Stimulated activated CD8-positive, alpha-beta memory T cell treated with anti-CD3 and anti-CD28 coated beads, Interleukin-15, amount 100 ng/mL, for 48 hours (primary cell): ENCODE measurements around the gene CXCL16.

ENCODE experiments used
- DNase-seq, 2 donors: peaks; one replicate each; pipeline ENCODE4 v3.0.0-alpha.2; 2020; ENCODE audit warnings: low read depth in 2 of 2

Gene CXCL16

DNA sequence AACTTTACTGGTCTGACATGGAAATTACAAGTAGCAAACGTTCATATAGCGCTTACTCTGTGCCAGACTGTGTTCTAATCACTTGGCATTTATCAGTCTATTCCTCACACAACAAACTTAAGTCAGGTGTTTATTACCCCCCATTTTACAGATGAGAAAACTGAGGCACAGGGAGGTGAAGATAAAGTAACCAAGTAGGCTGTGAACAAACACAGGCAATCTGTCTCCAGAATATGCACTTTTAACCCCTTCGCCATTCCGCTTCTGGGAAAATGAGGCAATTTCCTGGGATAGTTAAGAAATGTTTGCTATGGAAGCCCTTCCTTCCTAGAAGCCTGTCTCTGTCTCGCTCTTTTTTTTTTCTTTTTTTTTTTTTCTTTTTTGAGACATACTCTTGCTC is 12.2 kb upstream of the CXCL16 start:
- DNase-seq = no peak

DNA sequence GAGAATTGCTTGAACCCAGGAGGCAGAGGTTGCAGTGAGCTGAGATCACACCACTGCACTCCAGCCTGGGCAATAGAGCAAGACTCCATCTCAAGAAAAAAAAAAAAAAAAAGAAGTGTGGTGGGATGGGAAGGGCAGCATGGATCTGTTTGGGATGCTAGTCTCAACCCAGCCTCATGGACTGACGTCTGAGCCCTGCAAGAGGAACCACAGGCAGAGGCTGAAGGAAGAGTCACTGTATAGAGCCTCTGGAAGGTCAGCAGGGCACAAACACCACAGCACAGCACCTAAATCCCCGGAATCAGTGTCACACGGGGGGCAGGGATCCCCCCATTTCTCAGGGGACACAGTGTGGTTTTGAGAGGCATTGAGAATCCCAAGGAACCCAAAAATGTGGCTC is 10.9 kb upstream of the CXCL16 start:
- DNase-seq = no peak

DNA sequence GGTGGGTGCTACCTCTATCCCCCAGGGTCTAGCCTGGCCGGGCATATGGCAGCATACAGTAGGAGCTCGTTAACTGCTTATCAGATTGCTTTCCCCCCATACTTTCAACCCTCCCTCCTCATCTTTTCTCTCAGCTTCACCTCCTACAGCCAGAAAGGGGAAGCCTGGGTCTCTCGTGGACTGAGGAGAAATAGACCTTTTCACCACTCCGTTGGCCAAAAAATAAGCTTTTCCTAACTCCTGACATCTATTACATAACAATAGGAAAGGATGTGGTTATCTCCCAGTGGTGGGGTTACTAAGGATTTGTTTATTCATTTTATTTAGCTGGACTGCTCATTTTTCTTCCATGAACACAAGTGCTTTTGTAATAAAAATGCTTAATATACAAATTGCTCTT is 9.0 kb upstream of the CXCL16 start:
- DNase-seq = no peak

DNA sequence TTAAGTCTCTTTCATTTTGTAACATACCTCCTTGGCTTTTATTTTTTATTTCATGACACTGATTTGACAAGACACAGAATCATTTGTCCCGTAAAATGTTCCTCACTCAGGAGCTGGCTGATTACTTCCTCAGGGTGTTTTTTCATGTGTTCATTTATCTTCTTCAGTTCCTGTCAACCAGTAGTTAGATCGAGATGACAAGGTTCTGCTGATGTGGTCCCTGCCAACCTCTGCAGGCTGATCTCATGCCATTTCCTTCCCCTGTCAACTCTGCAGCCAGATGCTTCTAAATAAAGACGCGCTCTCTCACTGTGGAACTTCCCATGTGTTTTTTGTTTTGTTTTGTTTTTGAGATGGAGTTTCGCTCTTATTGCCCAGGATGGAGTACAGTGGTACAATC is 8.1 kb upstream of the CXCL16 start:
- DNase-seq = no peak

DNA sequence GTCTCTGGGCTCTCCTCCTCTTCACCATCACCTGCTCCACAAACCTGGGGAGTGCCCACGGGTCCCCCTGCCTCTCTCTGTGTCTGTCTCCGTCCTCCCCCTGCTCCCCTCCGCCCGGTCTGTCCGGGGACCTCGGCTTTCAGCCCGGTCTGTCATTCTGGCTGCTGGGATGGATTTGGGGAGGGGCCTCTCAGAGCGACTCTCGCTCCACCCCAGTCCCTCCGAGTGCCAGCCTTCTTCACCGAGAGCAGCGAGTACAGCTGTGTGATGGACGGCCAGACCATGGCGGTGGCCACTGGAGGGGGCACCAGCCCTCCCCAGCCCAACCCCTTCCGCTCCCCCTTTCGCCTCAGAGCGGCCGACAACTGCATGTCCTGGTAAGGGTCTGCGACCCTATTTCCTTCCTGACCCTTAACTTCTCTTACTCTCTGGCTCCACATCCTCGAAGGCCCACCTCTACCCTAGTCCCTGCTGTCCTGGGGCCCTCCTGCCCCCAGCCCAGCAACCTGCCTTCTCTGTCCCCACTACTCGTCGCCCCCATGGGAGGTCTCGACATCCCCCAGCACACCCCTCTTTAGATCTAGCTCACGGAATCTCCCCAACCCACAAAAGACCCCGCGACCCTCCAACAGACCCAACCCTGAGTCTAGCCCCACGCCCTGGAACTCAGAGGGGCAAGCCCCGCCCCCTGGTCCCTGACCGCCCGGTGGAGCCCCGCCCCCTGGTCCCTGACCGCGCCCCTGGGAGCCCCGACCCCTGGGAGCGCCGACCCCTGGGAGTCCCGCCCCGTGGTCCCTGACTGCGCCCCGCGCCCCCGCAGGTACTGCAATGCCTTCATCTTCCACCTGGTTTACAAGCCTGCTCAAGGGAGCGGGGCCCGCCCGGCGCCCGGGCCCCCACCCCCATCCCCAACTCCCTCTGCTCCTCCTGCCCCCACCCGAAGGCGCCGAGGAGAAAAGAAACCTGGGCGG is 5.6 kb upstream of the CXCL16 start:
- DNase-seq = no peak

DNA sequence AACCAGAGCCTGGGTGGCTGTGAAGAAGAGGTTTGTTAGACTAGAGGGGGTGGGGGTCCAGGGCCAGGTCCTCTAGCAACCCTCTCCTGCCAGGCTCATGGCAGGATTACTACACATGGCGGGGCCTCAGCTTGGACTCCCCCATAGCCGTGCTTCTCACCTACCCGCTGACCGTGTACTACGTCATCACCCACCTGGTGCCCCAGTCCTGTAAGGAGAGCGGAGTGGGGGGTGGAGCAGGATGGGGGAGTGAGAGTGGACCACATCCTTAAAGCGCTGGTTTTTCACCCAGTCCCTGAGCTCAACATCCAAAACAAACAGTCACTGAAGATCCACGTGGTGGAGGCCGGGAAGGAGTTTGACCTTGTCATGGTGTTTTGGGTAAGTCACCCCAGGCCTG is 4.2 kb upstream of the CXCL16 start:
- no peak for DNase-seq

DNA sequence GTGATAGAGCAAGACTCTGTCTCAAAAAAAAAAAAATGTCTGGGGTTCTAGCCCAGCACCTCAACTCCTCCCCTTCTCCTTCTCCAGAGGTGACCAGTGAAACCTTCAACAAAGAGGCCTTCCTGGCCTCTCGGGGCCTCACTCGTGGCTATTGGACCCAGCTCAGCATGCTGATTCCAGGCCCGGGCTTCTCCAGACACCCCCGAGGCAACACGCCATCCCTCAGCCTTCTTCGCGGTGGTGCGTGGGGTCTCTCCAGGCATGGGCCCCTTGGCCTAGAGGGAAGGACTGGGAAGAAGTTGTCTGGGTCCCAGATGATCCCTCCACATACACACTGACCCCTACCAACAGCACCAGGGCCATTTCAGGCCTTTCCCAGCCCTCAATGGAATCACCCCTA is 3.5 kb upstream of the CXCL16 start:
- no peak for DNase-seq

DNA sequence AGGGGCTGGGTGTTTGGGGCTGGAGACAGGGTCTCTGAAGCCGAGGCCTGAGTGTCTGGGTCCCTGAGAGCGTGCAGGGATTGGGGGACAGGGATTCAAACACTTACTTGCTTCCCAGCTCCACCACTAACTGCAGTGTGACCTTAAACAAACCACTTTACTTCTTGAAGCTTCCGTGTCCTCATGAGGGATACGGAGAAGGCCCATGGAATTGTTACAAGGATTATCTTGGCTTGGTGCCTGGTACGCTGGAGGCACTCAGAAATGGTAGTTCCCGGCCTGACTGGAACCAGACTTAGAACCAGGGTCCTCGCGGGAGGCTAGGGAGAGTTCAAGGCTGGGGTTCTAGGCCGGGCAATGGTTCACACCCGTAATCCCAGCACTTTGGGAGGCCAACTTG is 2.9 kb upstream of the CXCL16 start:
- DNase-seq = no peak

DNA sequence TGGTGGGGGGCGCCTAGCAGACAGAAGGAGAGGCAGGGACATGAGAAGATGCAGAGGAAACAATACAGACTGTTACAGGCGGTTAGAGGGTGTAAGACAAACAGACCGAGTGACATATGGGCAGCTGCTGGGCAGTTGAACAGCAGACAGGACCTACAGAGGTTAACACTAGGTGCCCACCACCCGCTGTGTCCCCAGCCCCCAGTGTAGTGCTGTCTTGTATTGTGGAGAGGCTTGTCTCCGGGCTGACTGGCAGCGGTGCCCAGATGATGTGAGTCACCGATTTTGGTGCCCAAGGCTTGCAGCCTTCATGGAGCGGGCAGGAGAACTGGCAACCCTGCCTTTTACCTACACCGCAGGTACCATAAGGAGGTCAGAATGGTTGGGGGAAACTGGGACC is 2.4 kb upstream of the CXCL16 start:
- DNase-seq = no peak

DNA sequence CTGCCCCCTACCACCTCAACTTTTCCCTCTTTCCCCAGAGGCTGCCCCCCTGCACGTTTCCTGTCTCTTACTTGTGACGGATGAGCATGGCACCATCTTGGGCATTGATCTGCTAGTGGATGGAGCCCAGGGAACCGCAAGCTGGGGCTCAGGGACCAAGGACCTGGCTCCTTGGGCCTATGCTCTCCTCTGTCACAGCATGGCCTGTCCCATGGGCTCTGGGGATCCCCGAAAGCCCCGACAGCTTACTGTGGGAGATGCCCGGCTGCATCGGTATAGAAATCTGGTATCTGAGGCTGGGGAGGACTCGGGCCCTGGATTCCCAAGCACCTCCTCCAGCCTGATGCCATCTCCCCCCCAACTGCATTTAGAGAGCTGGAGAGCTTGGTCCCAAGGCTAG is 1.8 kb upstream of the CXCL16 start:
- DNase-seq = no peak

DNA sequence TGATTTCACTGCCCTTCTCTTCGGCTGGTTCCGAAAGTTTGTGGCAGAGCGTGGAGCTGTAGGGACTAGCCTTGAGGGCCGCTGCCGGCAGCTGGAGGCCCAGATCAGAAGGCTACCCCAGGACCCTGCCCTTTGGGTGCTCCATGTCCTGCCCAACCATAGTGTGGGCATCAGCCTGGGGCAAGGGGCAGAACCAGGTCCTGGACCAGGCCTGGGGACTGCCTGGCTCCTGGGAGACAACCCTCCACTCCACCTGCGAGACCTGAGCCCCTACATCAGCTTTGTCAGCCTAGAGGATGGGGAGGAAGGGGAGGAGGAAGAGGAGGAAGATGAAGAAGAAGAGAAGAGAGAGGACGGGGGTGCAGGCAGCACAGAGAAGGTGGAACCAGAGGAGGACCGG is 856 bp upstream of the CXCL16 start:
- DNase-seq = no peak

DNA sequence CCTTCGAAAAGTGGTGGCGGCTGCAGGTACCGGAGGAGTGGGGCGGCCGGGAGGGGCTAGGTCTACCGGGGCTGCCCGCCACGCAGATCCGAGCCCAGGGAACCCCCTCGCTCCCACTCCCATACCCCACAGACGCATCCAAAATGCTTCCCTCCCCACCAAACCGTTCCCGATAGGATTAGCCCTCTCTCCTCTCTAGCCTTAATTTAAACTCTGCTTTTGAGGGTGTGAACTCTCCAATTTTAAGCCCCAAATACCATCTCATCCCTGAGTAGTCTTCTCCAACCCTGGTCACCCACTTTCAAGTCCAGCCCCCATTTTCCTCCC is 260 bp upstream of the CXCL16 start:
- DNase-seq = no peak

DNA sequence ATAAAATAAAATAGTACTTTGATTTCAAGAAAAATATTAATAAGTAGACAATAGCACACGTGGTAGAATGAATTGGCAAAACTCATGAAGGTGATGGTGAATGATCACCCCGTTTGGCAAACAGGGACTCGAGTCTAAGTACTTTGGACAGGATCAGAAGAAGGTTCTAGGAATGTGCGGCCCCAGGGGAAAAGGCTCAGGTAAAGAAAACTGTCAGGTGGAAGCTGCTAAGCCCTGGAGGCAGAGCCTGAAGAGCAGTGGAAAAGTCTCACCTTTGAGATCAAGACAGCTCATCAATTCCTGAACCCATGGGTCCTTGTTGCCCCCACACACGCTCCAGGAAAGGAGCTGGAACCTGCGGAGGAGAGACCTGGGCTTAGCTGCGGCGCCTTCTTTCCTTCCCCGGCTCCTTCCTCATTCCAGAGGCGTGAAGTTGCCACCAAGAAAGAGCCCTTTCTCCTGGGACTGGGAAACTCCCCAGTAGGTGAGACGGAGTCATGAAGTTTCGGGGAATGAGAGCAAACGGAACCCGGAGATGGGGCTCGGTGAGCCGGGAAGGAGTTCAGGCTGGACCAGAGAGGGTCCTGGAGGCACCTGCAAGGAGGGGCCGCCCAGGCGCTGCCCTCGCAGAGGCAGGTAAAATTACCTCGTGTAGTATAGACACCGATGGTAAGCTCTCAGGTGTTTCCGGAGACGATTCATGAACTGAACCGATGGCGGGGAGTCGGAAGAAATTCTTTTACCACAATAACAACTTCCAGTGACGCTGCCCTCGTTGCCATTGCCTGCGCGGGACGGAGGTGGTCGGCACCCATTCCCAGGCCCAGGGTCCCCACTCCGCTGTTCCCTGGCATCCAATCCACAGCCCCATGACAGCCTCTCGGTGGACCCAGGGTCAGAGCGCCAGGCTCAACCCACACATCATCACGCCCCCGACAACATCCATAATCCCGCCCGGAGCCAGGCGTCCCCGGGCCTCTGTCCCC is 1.3 kb downstream of the CXCL16 start:
- no peak for DNase-seq

DNA sequence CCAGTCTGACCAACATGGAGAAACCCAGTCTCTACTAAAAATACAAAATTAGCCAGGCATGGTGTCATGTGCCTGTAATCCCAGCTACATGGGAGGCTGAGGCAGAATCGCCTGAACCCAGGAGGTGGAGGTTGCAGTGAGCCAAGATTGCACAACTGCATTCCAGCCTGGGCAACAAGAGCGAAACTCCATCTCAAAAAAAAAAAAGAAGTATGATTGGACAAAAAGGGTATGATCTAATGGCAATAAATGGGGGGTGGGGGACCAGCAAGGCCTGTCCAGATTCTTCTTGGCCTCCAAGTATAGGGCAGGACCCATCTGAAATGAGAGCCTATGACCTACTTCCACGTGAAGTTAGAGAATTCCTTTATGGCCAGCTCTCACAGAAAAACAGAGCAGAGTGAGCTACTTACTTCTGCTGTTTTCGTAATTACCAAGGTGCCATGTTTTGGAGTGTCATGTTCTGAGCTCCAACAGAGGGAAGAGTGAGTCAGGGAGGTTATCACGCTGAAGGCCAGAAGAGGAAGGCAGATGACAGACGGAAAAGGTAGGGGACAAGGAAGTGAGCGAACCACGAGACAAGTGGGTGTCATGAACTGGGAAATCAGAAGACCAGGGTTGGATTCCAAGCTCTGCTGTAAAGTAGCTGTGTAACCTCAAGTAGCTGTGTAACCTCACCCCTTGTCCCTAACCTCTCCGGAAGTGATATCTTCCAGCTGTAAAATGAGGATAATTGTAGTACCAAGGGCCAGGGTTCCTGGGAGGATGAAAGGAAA is 3.7 kb downstream of the CXCL16 start:
- no peak for DNase-seq

DNA sequence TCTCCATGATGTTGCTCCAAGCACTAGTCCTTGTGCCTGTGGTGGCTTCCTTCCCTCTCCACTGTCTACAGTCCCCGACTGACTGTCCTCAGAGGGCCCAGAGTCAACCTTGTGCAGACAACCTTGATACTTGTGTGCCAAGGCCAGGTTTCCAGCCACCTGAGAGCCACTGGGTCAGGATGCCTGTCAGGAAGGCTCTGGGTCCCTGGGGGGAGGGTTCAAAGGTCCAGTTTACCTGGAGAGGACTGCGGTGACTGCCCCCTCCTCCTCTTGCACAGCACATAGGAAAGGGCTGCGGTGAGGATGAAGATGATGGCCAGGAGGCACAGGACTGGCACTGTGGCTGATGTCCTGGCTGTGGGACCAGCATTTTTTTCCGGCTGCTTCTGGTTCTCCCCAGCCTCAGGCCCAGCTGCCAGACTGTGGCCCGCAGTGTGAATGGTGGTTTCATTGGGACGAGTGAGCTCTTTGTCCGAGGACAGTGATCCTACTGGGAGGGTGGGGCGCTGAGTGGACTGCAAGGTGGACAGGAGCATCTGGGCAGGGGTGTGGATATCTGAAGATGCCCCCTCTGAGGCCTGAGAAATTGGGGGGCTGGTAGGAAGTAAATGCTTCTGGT is 4.8 kb downstream of the CXCL16 start:
- DNase-seq = no peak

DNA sequence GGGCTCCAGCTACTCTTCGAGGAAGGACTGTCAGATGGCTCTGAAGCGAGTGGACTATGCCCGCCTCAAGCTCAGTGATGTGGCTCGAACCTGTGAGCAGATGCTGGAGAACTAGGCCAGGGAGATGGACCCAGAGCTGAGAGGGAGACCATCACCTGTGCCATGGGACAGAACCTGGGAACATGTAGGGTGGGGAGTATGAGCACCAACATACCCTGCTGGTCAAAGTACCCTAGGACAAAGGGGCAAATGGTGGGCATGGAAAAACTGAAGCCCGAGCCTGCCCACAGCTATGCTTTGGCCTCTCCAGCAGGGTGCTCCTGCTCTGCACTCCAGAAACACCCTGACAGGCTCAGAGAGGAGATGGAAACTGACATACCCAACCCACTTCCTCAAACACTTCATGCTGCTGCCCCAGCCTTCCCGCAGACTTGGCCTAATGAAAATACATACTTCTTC is 6.6 kb downstream of the CXCL16 start:
- no peak for DNase-seq

DNA sequence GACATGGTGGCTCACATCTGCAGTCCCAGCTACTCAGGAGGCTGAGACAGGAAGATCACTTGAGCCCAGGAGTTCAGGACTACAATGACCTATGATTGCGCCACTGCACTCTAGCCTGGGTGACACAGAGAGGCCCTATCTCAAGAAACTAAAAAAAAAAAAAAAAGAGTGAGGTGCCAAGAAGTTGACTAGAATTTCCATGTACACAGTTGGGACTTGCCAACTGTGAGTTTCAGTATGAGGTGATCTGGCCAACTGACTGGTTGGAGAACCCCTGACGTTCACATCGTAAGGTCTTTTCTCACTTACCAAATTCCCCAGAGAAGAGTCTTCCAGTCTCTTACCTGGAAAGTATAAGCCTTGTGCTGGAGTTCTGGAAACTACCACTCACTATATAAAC is 11.6 kb downstream of the CXCL16 start:
- no peak for DNase-seq

DNA sequence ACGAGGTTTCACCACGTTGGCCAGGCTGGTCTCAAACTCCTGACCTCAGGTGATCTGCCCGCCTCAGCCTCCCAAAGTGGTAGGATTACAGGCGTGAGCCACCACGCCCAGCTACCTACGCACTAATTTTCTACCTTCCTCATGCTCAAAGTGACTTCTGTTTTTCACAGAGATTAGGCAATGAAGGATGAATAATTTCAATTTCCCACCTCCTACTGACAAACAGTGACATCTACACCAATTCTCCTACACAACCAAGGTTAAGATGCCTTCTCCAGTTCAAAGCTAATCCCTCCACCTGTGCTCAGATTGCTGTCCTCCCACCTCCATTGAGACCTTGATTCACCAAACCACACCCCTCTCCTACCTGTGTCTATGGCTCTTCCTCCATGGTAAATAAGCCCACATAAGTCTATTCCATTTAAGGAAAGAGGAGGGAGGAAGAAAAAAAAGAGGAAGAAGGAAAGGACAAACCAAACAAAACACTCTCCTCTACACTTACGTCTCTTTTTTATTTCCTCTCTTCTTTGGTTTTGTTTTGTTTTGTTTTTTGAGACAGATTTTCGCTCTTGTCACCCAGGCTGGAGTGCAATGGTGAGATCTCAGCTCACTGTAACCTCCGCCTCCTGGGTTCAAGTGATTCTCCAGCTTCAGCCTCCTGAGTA is 13.9 kb downstream of the CXCL16 start:
- no peak for DNase-seq

DNA sequence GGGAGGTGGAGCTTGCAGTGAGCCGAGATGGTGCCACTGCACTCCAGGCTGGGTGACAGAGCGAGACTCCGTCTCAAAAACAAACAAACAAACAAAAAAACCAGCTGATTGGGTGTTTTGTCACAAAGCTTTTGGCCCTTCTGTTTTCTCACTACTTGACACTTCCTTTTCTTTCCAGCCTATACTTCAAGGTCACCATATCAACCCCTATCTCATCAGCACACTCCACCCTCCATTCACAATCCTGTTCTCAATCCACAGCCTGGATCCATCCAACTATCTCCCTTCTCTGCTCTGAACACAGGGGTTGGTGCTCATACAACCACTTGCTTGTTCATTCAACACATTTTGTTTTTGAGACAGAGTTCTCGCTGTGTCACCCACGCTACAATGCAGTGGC is 15.1 kb downstream of the CXCL16 start:
- DNase-seq = no peak

DNA sequence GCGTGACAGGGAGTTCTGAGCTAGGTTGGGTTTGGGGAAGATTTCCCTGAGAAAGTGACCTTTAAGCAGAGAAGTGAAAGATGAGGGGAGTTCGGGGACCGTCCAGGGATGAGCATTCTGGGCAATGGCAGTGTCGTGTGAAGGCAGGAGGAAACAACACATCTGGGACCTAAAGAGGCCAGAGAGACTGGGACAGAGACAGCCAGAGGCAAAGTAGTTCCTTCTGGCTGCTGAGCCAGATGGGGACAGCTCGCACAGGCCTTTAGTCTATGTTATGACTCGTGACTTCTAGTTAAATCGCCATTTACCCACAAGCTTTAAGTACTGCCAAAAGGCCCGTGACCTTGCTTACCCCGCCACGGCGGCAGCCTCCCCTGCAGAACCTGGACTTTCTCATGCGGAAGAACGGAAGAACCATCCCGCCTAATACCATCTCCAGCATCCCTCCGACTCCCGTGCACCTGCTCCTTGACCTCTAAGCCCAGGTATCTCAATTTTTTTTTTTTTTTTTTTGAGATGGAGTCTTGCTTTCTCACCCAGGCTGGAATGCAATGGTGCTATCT is 17.0 kb downstream of the CXCL16 start:
- no peak for DNase-seq
